GM19463 (cell line): Measurements from ENCODE around the gene VPS26B.
"Not testable (repeated sequence)": the region's sequence is repeated elsewhere in the genome, so short reads cannot be mapped to it uniquely, and the experiment has no call there.

Experiments used
- ATAC-seq: cut with Tn5 transposase; IDR thresholded peaks from one replicate; pipeline ENCODE4 v1.9.1; 2021; ENCODE audit warnings: mild to moderate bottlenecking, moderate library complexity; ENCODE audit not compliant: unreplicated experiment

The VPS26B gene

DNA sequence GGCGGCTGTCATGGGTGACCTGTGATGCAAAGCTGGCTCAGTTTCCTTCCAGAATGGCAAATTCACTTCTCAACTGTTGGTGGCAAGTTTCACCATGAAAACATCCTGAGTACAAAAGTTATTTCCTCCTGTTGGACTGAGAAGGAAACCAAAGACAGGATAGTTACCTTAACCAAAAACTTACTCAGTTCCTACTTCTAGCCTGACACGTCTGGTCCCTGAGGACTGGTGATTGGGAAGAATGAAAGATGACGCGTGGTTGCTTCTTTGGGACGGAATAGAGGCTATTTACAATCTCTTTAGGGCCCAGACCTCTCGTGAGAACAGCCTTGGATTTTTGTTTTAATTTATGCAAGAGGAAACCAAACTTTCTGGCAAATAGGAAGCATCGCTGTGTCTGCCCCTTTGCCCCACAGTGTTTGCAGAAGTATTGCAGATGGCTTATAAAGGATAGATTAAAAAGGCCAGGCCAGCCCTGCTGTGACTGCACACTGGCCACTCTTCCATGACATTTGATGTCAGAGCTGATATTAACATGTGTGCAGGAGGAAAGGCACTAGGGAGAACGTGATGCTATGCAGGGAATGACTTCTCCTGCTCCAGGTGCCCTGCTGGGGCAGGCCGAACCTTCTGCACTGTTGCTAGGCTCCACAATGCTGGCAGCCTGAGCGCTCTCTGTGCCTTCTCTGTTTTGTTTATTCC is 7.6 kb downstream of the VPS26B start:
- no peak for ATAC-seq

DNA sequence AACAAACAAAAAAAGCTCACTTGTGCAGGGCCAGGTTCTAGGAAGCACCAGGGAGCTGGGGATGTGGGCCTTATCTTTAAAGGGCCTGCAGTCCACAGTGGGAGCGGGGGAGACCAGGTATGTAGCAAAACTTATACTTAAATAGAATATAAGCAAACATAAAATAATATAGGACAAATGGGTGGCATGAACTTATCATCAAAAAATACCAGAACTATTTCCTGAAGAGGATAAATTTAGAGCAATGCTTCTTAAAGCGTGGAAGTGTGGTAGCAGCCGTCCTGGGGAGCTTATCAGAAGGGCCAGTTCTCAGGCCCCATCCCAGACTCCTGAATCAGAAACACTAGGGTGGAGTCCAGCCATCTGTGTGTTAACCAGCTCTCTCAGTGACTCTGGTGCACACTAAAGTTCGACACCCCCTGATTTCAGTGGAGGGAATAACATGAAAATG is 9.3 kb downstream of the VPS26B start:
- ATAC-seq = no peak

DNA sequence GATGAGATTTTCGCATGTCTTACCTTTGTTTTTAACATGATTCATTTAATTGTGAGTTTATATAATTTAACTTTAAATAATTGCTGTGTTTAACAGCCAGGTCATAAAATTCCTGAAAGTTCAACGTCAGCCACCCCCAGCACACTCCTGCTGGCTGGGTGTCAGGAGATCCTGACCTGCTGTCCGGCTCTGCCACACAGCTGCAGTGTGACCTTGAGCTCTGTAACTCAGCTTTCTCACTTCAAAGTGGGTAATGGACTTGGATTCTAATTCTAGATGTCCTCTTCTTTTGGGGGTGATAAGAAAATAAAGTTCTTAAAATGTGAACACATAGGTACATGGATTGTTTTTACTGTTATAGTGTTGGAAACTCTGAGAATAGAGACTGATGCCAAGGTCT is 10.9 kb downstream of the VPS26B start:
- ATAC-seq = no peak

DNA sequence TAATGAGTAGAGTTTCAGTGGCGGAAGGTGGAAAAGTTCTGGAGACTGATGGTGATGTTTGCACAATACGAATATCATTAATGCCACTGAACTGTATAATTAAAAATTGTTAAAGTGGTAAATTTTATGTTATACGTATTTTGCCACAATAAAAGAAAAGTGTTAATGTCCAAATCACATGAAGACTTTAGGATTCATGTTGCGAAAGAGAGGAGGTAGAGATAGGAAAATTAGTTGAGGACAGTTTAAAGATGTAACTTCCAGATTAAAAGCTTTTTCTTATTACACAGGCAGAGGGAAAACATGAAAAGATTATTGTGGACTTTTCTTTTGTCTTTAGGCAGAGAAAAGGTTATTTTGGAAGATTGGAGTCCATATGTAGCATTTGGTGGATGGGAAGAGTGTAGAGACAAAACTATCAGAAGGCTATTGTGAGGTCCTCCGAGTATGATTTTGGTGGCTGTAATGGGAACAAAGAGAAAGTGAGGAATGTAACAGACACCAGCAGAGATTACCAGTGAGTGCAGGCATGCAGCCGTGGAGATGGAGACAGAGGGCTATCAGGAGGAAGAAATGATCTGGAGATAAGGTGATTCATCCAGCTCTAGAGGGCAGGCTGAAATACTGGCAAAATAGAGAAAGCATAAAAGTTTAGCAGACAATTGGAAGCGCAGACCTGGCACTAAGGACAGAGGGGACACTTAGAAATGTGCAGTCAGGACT is 12.5 kb downstream of the VPS26B start:
- ATAC-seq = no peak

DNA sequence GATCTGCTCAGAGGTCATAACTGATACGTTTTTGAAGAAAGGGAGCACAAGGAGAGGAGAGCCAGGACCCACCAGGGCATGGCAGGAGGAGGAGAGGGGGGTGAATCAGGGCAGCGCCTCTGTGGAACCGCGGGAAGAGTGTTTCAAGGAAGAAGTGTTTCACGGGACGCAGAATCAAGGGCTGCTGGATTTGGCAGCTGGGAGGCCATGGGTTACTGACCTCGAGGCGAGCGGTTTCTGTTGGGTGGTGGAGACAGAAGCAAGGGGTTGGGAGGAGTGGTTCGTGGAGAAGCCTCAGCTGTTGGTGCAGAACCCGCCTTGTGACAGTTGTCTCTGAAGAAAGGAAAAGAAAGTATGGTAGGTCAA is 13.1 kb downstream of the VPS26B start:
- ATAC-seq = no peak

DNA sequence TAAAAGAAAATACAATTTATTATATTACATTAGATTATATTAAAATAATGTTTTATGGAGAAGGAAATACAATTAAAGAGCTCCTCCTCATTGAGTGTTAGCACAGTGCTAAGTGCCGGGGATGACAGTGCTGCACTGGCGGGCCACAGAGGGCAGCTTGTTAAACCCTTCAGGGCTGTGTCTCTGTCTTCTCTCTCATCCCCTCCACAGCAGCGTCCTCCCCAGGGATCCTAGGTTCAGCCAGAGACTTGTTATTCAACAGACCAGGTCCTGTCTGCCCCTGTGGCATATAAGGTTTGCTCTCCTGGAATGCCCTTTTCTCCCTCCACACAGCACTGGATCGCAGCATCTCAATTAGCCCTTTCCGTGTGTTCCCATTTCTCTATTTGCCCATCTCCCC is 14.5 kb downstream of the VPS26B start:
- ATAC-seq = no peak

DNA sequence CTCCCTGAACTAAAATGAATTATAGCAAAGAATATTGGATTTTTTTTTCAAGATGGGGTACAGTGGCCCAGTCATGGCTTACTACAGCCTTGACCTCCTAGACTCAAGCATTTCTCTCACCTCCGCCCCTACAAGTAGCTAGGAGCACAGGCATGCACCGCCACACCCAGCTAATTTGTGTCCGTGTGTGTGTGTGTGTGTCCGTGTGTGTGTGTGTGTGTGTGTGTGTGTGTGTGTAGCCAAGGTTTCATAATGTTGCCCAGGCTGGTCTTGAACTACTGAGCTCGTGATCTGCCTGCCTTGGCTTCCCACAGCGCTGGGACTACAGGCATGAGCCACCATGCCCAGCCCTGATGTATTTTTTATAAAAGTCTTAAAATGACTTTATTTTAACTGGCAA is 16.1 kb downstream of the VPS26B start:
- ATAC-seq = no peak

DNA sequence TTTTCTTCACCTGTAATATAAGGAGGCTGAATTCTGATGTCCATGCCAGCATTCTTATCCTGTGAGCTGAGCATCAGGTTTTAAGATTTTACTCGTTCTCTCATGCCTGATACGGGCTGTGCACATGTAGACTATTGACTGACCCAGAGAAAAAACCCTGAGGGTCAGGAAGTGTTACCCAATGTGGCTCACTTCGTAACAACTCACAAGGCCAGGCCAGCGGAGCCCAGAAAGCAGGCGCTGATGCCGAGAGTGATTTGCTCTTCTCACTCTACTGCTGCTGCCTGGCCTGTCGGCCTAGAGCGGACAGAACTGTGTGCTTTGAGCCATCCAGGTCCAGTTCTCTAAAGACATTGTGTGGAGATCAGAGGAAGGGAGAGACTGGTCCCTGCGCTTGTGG is 17.9 kb downstream of the VPS26B start:
- no peak for ATAC-seq

DNA sequence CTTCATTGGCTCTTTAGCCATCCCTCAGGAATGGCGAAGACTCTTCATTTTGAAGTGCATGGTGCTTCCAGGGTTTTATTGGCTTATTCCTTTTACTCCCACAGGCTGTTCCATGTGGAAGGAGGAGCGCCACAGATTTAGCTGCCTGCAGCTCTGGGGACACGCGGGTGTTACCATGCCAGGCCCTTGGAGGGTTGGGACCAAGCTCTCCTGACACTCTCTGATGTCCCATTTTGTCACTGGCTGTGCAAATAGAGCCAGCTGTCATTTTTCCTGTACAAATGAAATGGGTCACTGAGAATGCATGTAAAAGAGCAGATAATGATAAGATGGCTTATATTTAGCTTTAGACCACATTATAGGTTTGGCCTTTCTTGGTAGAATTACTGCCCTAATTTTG is 19.4 kb downstream of the VPS26B start:
- no peak for ATAC-seq

DNA sequence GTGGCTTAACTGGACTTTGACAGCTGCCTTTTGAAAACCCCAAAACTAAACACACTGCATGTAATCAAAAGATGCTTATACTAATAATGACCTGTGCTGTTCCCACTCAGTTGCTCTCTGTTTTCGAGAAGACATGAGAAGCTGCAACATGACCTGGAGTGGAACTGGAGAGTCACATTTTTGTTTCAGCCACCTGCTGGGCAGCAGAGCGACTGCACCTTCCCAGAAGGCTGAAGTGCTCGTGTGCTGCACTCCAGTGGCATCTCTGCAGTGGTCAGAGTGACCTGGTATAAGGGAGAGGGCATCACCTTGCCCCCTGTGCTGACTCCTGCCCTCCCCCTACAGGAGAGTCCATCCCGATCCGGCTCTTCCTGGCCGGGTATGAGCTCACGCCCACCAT is 20.1 kb downstream of the VPS26B start:
- ATAC-seq = peak; percentile 82

DNA sequence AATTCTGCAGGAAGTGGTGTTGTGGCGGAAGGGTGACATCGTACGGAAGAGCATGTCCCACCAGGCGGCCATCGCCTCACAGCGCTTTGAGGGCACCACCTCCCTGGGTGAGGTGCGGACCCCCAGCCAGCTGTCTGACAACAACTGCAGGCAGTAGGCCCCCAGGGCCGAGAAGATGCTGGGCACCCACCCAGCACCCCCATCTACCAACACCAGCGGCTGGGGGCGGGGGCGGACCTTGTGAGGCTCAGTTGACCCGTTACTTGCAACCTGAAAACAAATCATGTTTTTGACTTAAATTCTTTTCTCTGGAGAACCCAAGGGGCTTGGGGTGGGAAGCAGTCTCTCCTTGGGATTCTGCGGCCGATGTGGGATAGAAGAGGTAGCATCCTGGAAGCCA is 21.0 kb downstream of the VPS26B start:
- ATAC-seq = no peak

DNA sequence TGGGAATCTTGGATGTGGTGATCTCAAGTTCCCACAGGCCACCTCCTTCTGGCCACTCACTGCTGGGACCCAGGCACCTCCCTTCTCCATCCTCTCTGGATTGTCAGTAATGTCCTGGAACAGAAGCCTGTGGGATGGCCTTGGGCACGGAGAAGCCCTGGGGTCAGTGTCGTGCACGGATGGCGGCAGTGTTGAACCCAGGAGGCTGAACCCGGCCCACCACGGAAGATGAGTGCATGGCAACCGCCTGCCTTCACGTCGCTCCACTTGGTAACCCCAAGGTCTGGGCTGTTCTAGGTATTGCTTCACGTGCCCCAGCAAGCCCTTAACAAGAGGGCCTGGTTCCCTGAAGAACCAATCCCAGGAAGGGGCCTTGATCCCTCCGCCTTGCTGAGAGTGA is 21.6 kb downstream of the VPS26B start:
- no peak for ATAC-seq

DNA sequence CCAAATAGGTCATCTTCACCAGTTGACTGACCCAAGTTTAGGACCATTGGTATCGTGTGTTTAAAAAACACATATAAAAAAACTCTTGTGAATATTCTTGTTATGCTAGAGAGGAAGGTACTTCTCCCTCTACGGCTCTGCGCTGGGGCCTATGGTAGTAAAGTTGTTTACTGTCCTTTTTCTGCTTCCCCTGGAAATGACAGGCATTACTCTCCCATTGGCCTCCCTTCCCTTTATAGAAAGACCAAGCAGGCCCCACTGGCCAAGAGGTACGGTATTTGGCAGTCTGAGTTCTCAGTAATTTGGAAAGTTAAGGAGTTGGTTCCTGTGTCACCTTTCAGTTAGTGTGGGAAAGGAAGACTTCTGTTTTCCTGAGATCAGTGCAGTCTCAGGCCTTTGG is 22.2 kb downstream of the VPS26B start:
- ATAC-seq = no peak

DNA sequence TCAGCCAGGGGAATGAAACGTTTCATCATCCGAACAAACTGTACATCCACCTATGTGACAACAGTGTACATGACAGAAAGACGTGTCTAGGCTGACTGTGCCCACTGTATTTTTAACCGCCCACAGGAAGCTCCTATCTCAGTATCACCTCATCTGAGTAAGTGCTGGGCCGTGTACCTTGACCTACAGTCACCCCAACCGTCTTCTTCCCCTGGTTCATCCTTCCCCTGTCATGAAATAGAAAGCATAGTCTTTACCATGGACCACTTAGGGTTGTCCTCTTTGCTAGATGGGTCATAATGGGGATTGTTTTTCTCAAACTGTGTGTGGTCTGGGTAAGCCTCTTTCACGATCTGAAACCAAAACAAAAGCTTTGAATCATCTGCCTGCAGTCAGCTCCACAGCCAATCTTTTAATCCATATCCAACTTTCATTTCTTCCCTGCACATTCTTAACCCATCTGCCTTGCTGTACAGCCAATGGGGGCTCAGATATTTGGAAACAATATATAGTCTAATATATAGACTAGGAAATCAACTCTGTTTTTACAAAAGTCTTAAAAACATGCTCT is 24.5 kb downstream of the VPS26B start:
- ATAC-seq = no peak

DNA sequence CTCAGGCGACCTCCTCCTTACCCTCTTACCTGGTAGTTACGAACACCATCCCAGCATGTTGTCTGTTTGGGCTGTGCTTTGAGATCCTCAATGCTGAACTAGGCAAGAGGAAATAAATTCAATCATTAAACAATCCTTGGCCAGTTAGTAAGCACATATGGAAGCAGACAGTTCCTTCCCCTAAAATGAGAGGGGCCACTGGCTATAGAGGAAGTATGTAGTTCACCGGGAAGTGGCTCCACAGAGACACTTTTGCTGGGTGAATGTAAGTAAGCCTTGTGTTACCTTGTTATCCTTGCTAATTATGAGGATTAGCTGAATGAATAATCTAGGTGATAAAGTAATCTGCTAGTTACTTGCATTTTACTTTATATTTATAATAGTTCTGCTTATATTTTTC is 25.8 kb downstream of the VPS26B start:
- ATAC-seq = no peak

DNA sequence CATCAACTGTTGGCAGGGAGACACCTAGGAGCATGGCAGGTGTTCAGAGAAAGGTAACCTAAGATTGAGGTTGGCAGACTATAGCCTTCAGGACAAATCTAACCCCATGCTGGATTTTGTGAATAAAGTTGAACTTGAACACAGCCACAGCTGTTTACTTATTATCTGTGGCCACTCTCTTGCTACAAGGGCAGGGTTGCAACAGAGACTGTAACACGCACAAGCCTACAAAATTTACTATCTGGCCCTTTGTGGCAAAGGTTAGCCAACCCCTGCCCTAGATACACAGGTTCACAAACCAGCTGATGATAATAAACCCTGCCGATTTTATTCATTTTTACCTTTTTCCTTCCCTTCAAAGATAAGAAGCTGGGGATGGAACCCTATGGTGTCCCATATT is 26.2 kb downstream of the VPS26B start:
- ATAC-seq = no peak

DNA sequence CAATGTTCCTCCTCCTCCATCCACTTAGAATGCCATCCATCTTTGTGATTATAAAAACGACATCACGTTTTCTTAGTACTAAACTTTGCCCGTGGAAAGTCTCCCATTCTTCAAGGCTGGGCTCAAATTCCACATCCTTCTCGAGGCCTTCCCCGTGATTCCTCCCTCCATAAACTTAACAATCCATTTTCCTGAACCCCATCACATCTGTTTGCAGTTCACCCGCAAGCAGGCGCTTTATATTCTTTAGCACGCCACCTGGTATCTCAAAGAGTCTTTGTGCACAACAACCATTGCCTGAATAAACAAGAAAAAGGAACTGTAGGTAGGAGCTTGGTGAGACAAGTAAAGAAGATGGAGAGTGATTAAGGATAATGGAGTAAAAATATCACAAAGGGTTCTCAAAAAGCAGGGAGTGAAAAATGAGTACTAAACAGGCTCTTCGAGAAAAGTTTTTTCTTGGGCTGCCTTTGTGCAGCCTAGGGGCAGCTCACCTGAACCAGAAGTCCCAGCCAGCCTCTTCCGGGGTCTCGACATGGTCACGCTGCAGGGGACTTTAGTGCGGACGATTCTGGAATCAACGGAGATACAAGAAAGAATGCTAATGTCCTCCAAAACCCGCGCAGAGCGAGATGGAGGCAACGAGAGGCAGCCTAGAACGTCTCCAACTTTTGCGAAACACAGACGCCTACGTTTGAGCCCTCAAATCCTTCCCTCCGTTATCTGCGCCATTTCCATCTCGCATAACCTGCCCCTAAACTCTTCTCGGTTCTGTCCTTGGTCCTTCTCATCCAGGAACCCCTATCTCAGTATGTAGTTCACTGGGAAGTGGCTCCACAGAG is 28.1 kb downstream of the VPS26B start:
- peak; percentile 27 for ATAC-seq

DNA sequence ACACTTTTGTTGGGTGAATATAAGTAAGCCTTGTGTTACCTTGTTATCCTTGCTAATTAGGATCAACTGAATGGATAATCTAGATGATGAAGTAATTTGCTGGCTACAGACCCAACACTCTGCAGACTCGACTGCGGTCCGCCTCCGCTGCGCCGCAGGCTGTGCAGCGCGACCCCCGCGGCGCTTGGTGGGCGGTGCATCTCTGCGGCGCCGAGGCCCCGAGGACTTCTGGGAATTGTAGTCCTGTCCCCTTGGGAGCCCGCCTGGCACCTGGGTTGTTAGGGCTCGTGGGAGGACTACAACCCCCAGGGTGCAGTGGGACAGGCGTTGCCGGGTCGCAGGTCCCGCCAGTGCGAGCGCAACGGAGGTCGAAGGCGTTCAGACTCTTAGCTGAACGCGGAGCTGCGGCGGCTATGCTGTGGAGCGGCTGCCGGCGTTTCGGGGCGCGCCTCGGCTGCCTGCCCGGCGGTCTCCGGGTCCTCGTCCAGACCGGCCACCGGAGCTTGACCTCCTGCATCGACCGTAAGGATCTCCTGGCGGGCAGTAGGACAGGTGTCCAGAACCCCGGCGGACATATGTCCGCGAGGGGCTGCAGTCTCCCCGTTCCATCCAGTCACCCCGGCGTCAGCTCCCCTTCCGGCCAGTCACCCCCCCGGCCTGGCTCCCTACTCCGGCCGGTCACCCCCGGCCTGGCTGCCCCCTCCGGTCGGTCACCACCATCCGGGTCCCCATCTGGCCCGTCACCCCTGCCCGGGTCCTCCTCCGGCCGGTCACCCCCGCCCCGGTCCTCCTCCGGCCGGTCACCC is 28.9 kb downstream of the VPS26B start, which contains the start of the genes ACAD8 and THYN1:
Gene ACAD8, plus strand, starts transcription at position 381 of the 806 bp plus-strand sequence. Its CDS starts 33 bp downstream, at position 414.
Gene THYN1, minus strand, starts transcription at position 165 of the 806 bp plus-strand sequence. CDS start 470 bp downstream, outside the sequence.
- peak; percentile 98 for ATAC-seq

DNA sequence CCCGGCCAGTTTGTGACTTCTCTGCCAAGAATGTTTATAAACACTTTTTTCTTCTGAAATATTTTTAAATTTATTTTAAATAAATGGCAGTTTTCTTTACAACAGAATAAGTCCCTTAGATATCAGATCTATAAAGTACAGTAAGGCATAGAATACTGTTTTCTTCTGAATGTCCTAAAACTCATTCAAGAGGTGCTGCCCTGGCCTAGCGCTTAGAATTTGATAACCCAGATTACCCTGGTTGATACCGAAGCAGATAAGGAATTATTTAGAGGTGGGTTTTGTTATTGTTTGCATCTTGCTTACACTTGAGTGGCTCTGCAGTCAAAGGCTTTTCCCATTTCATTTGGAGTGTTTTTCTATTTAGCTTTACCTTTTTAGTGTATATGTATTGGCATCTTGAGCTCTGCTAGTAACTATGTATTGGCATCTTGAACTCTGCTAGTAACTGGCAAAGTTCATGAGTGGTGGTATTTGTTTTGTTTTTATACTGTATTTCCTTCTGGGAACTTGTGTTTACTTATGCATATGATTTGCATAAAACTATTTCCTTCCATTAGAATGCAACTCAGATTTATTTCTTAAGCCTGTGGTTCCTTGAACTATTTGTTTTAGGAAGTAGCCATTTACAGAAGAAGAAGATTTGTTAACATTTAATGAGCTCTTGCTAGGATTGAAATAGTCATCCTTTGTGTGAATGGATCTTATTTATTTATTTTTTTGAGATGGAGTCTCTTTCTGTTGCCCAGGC is 30.1 kb downstream of the VPS26B start:
- no peak for ATAC-seq

DNA sequence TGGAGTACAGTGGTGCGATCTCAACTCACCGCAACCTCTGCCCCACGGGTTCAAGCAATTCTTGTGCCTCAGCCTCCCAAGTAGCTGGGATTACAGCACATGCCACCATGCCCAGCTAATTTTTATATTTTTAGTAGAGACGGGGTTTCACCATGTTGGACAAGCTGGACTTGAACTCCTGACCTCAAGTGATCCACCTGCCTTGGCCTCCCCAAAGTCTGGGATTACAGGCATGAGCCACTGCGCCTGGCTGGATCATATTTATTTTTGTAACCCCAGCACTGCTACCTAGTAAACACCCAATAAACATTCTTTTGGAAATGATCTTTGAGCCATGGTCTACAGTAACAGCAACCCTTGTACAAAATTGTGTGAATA is 30.7 kb downstream of the VPS26B start:
- not testable (repeated sequence) for ATAC-seq
